Left lung (tissue), 10 donors: ENCODE data around the gene PCDHGA3. TPM values are rescaled to one million over a fixed set of nuclear protein-coding genes. Genes with fewer than 3 reads are reported as not detected.

Experiments used
- ATAC-seq: fragments of 200-7000 bp; cut with Tn5 transposase; one replicate; pipeline ENCODE4 v1.9.1; 2020; ENCODE audit warnings: moderate library complexity
- DNase-seq, 4 donors: peaks; one replicate each; pipeline ENCODE4 v3.0.0-alpha.2; 2013 to 2020
- H3K27ac ChIP-seq, 2 donors: fragments of 200-600 bp; sonication (generic) in 1 of 2; one replicate each; pipeline versions ENCODE4 v1.5.0 to v1.8.0; 2020 to 2021
- H3K27me3 ChIP-seq, 2 donors: fragments of 200-600 bp; sonication (generic) in 1 of 2; one replicate each; pipeline versions ENCODE4 v1.5.0 to v1.8.0; 2020 to 2021
- H3K36me3 ChIP-seq, 2 donors: fragments of 200-600 bp; sonication (generic) in 1 of 2; one replicate each; pipeline versions ENCODE4 v1.5.0 to v1.8.0; 2020 to 2021
- H3K4me1 ChIP-seq, 2 donors: fragments of 200-600 bp; one replicate each; pipeline ENCODE4 v1.8.0; 2021
- H3K4me3 ChIP-seq, 2 donors: fragments of 200-600 bp; sonication (generic) in 1 of 2; one replicate each; pipeline versions ENCODE4 v1.5.0 to v1.8.0; 2020 to 2021; ENCODE audit warnings: mild to moderate bottlenecking in 1 of 2
- H3K9me3 ChIP-seq, 2 donors: fragments of 200-600 bp; sonication (generic) in 1 of 2; one replicate each; pipeline versions ENCODE4 v1.5.0 to v1.8.0; 2020 to 2021
- intact Hi-C, 2 donors: fragments of 100-400 bp; cut with DNase I; formaldehyde crosslinking; loops; one replicate each; pipeline versions ENCODE4 v1.11.2 to v1.14.2; 2022
- polyA plus RNA-seq, 6 donors: library from polyadenylated mRNA; unstranded; fragments of 120-200 nt; gene quantifications; one replicate each; pipeline ENCODE4 v1.2.1, GENCODE V29; 2013; ENCODE audit not compliant: insufficient read length in 6 of 6
- total RNA-seq, 2 donors: library from RNA; stranded (reverse); fragmentation: NEBNext Ultra II Directional; extraction: Animal tissue kit (Norgen Biotek cat#: 25700); gene quantifications; one replicate each; pipeline ENCODE4 v1.2.1, GENCODE V29; 2021
- TF ChIP-seq, protein P1 (sequence below), 2 donors: fragments of 200-600 bp; sonication (generic) in 1 of 2; IDR thresholded peaks; one replicate each; pipeline versions ENCODE4 v1.5.0 to v1.8.0; 2021; ENCODE audit warnings: antibody characterized with exemption in 2 of 2
- donor health status: DM: no; HTN: yes; CAD: no.
- donor health status: DM: no; HTN: no; CAD: no.

PCDHGA3 gene
- total and polyA plus RNA-seq, 8 donors, result 1.4 to 4.4 (median 3.0) TPM

DNA sequence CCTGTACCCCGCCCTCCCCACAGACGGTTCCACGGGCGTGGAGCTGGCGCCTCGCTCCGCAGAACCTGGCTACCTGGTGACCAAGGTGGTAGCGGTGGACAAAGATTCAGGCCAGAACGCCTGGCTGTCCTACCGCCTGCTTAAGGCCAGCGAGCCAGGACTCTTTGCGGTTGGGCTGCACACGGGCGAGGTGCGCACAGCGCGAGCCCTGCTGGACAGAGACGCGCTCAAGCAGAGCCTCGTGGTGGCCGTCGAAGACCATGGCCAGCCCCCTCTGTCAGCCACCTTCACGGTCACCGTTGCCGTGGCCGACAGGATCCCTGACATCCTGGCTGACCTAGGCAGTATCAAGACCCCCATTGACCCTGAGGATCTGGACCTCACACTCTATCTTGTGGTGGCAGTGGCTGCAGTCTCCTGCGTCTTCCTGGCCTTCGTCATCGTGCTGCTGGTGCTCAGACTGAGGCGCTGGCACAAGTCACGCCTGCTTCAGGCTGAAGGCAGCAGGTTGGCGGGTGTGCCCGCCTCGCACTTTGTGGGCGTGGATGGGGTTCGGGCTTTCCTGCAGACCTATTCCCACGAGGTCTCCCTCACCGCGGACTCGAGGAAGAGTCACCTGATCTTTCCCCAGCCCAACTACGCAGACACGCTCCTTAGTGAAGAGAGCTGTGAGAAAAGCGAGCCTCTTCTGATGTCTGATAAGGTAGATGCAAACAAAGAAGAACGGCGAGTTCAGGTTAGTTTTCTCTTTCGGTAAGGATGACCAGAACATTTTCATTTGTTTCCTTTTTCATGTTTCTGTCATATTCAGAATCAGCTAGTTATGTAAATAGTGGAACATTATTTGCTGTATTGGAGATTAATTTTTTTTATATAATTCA lies 22.6 kb downstream of the PCDHGA3 start:
- no peak overlapping the region for H3K27ac ChIP-seq
- no peak overlapping the region for H3K4me3 ChIP-seq
- peaks cover 51 to 99% of the 10 kb centered on the region in 2 donors for H3K27me3 ChIP-seq
- intact Hi-C loops, result no loop called here
- H3K36me3 ChIP-seq, result no peaks in the 10 kb centered on the region
- H3K4me1 ChIP-seq, result no peaks in the 10 kb centered on the region
- ATAC-seq (no peak), DNase-seq (no peak)
- TF ChIP-seq, protein P1, sequence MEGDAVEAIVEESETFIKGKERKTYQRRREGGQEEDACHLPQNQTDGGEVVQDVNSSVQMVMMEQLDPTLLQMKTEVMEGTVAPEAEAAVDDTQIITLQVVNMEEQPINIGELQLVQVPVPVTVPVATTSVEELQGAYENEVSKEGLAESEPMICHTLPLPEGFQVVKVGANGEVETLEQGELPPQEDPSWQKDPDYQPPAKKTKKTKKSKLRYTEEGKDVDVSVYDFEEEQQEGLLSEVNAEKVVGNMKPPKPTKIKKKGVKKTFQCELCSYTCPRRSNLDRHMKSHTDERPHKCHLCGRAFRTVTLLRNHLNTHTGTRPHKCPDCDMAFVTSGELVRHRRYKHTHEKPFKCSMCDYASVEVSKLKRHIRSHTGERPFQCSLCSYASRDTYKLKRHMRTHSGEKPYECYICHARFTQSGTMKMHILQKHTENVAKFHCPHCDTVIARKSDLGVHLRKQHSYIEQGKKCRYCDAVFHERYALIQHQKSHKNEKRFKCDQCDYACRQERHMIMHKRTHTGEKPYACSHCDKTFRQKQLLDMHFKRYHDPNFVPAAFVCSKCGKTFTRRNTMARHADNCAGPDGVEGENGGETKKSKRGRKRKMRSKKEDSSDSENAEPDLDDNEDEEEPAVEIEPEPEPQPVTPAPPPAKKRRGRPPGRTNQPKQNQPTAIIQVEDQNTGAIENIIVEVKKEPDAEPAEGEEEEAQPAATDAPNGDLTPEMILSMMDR (IDR thresholded peaks at IDR 0.05), result no peak
- peaks cover under 1 to 88% of the 10 kb centered on the region in 2 donors for H3K9me3 ChIP-seq

DNA sequence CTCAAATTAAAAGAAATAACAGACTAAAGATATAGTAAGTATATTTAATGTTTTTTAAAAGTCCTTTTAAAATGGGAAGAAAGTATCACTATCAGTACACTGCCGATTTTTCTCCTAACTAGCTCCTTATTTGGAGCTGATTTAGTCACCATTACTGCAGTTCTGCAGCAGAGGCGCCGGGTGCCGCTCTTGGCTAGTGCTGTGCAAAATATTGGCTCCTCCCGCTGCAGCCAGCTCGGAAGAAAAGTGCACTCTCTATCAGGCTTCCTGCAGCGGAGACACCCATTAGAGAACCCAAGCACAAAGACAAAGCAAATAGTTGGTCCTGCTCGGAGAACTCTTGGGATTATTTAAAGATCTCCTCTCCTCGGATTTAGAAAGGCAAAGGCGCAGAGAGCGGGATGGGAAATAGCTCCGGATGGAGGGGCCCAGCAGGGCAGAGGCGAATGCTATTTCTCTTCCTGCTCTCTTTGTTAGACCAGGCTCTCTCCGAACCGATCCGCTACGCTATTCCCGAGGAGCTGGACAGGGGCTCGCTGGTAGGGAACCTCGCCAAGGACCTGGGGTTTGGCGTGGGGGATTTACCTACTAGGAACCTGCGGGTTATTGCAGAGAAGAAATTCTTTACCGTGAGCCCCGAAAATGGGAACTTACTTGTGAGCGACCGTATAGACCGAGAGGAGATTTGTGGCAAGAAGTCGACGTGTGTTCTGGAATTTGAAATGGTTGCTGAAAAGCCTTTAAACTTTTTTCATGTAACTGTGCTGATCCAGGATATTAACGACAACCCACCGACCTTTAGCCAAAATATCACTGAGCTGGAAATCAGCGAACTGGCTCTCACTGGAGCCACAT lies 26.6 kb downstream of the PCDHGA3 start, which contains the start of gene PCDHGB3:
Gene PCDHGB3 (plus strand): TSS at position 249 of the 855 bp plus-strand sequence. CDS start 153 bp downstream, at position 402.
- Histone ChIP-seq H3K4me3 (no peak within 1 kb of the TSS), H3K4me1 (no peaks in the 10 kb centered on the region), H3K27ac (no peak within 1 kb of the TSS), H3K27me3 (peaks cover 41 to 99% of the 10 kb centered on the region in 2 donors), H3K9me3 (peaks cover 3 to 87% of the 10 kb centered on the region in 2 donors), H3K36me3 (no peaks in the 10 kb centered on the region)
- TF ChIP-seq, protein P1 (IDR thresholded peaks at IDR 0.05), result no peak
- peak; percentile 54 for ATAC-seq
- DNase-seq, result no peak
- intact Hi-C loops, result no loop called here

DNA sequence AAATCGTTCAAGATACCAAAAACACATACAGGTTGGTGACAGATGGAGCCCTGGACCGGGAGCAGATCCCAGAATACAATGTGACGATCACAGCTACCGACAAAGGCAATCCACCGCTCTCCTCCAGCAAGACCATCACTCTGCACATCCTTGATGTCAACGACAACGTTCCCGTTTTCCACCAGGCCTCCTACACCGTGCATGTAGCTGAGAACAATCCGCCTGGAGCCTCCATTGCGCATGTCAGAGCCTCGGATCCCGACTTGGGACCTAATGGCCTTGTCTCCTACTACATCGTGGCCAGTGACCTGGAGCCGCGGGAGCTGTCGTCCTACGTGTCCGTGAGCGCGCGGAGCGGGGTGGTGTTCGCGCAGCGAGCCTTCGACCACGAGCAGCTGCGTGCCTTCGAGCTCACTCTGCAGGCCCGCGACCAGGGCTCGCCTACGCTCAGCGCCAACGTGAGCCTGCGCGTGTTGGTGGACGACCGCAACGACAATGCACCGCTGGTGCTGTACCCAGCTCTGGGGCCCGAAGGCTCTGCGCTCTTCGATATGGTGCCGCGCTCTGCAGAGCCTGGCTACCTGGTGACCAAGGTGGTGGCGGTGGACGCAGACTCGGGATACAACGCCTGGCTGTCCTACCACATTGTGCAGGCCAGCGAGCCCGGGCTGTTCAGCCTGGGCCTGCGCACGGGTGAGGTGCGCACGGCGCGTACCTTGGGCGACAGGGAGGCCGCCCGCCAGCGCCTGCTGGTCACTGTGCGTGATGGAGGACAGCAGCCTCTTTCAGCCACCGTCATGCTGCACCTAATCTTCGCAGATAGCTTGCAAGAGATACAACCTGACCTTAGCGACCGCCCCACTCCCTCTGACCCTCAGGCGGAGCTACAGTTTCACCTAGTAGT lies 28.2 kb downstream of the PCDHGA3 start:
- Histone ChIP-seq H3K9me3 (peaks cover 3 to 86% of the 10 kb centered on the region in 2 donors), H3K36me3 (no peaks in the 10 kb centered on the region), H3K4me3 (no peak overlapping the region), H3K27ac (no peak overlapping the region), H3K27me3 (peaks cover 27 to 97% of the 10 kb centered on the region in 2 donors), H3K4me1 (no peaks in the 10 kb centered on the region)
- TF ChIP-seq, protein P1 (IDR thresholded peaks at IDR 0.05), result no peak
- no peak for ATAC-seq
- intact Hi-C loops, result no loop called here
- no peak for DNase-seq

DNA sequence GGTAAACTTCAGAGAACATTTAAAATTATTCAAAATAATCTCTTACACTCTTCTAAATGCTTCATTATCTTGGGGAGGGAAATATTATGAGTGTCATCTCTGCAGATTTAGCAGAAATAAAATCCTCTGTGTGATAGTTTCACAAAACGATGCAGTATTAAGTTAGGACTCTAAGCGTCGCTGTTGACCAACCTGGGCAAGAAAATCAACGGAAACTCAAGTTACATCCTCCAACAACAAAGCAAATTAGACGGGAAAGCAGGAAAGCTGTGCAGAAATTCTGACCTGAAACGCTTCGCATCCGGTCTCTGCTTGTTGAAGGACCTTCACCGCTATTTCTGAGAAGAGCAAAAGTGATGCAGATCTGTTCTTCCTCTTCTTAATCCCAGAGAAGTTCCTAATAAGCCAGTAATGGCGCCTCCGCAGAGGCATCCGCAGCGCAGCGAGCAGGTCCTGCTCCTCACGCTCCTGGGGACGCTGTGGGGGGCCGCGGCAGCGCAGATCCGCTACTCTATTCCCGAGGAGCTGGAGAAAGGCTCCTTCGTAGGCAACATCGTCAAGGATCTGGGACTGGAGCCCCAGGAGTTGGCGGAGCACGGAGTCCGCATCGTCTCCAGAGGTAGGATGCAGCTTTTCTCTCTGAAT lies 30.2 kb downstream of the PCDHGA3 start, which contains the start of gene PCDHGA6:
Gene PCDHGA6 (plus strand): TSS at position 219 of the 645 bp plus-strand sequence. CDS start 193 bp downstream, at position 412.
- Histone ChIP-seq H3K9me3 (peaks cover 3 to 93% of the 10 kb centered on the region in 2 donors), H3K27me3 (peaks cover 14 to 95% of the 10 kb centered on the region in 2 donors), H3K4me1 (no peaks in the 10 kb centered on the region), H3K4me3 (peak within 1 kb of the TSS in 1 of 2 donors; percentile 2), H3K27ac (no peak within 1 kb of the TSS), H3K36me3 (no peaks in the 10 kb centered on the region)
- intact Hi-C loops, result no loop called here
- TF ChIP-seq, protein P1 (IDR thresholded peaks at IDR 0.05), result peak in 1 of 2 donors; percentile 17
- DNase-seq (no peak), ATAC-seq (no peak)
